Effector CD8-positive, alpha-beta T cell (primary cell): Measurements from ENCODE around the gene TMEM18.

Experiments used
- DNase-seq: peaks from one replicate; lab custom pipeline; 2025; lab: John Stamatoyannopoulos, UW

TMEM18 gene

GRCh38 chr2:672606-672905 lies 4.7 kb downstream of the TMEM18 start:
- no peak for DNase-seq

GRCh38 chr2:671787-672605 lies 5.2 kb downstream of the TMEM18 start:
- DNase-seq, result no peak

- no peak for DNase-seq
Measured at GRCh38 chr2:671072-671471, 6.1 kb downstream of the TMEM18 start.

- no peak for DNase-seq
Measured at GRCh38 chr2:670637-671036, 6.6 kb downstream of the TMEM18 start.

GRCh38 chr2:669323-669722 lies 7.9 kb downstream of the TMEM18 start:
- no peak for DNase-seq

- no peak for DNase-seq
Measured at GRCh38 chr2:668000-668398, 9.2 kb downstream of the TMEM18 start.

- no peak for DNase-seq
Measured at GRCh38 chr2:667332-667999, 9.7 kb downstream of the TMEM18 start.

GRCh38 chr2:666441-666840 lies 10.8 kb downstream of the TMEM18 start:
- no peak for DNase-seq

- no peak for DNase-seq
Measured at GRCh38 chr2:665340-666073, 11.7 kb downstream of the TMEM18 start.

GRCh38 chr2:664063-664462 lies 13.1 kb downstream of the TMEM18 start:
- no peak for DNase-seq

GRCh38 chr2:663221-663620 lies 14.0 kb downstream of the TMEM18 start:
- DNase-seq, result no peak

GRCh38 chr2:661360-661635 lies 15.9 kb downstream of the TMEM18 start:
- DNase-seq, result no peak

GRCh38 chr2:660586-661359 lies 16.4 kb downstream of the TMEM18 start:
- DNase-seq, result no peak

- no peak for DNase-seq
Measured at GRCh38 chr2:660029-660428, 17.2 kb downstream of the TMEM18 start.

- DNase-seq, result no peak
Measured at GRCh38 chr2:658426-658825, 18.8 kb downstream of the TMEM18 start.

GRCh38 chr2:657766-658165 lies 19.4 kb downstream of the TMEM18 start:
- no peak for DNase-seq

GRCh38 chr2:656676-657075 lies 20.5 kb downstream of the TMEM18 start:
- no peak for DNase-seq

GRCh38 chr2:655626-656025 lies 21.6 kb downstream of the TMEM18 start:
- no peak for DNase-seq

GRCh38 chr2:654896-655295 lies 22.3 kb downstream of the TMEM18 start:
- DNase-seq, result no peak

- DNase-seq, result no peak
Measured at GRCh38 chr2:653645-654425, 23.4 kb downstream of the TMEM18 start.

GRCh38 chr2:652881-653480 lies 24.2 kb downstream of the TMEM18 start:
- DNase-seq, result no peak
